ENCODE data around the gene DGKD.

DNA sequence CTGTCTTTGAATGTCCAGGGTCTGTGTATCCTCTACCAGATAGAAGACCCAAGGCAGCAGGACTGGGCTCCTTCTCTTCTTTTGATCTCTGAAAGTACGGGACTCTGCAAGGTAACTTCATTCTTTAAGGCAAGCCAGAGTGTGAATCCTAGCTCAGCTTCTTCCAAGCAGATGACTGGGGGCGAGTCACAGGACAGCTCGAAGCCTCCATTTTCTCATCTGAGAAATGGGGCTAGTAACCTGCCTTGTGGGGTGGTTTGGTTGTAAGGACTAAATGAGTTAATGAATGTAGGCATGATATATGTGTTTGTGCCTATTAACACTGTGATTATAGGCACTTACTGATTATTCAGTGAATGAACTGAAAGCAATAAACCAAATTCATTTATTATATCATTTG, 46.7 kb downstream of the DGKD start:
- TF ChIP-seq, protein P1, sequence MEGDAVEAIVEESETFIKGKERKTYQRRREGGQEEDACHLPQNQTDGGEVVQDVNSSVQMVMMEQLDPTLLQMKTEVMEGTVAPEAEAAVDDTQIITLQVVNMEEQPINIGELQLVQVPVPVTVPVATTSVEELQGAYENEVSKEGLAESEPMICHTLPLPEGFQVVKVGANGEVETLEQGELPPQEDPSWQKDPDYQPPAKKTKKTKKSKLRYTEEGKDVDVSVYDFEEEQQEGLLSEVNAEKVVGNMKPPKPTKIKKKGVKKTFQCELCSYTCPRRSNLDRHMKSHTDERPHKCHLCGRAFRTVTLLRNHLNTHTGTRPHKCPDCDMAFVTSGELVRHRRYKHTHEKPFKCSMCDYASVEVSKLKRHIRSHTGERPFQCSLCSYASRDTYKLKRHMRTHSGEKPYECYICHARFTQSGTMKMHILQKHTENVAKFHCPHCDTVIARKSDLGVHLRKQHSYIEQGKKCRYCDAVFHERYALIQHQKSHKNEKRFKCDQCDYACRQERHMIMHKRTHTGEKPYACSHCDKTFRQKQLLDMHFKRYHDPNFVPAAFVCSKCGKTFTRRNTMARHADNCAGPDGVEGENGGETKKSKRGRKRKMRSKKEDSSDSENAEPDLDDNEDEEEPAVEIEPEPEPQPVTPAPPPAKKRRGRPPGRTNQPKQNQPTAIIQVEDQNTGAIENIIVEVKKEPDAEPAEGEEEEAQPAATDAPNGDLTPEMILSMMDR (IDR thresholded peaks at IDR 0.05 in 4 of 5, conservative IDR thresholded peaks at IDR 0.05 in 1 of 5) = no peak
- TF ChIP-seq POLR2A (IDR thresholded peaks at IDR 0.05) = no peak
